ENCODE measurements around the gene MMP20. TPM values are rescaled to one million over a fixed set of nuclear protein-coding genes. Genes with fewer than 3 reads are reported as not detected.

MMP20 gene
- polyA plus RNA-seq, 2 of the 4 experiments (the other 2 are of a cell fraction) = not detected

DNA sequence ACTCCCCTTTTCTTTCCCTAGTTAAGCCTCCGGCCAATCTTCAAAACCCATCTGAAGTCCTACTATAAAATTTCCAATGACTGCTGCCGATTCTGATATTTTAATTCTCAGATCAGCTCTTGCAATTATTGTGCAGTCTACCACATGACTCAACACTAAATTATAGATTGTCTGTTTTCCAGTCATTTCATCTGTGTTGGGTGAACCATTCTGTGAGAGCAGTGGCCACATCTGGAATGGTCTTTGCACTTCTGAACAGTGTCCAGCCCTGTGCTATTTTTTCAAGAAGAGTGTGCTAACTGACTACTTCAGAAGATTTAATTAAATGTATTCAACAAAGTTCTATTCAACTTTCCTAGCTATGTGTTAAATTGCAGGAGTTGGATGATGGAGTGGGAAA, 47.4 kb downstream of the MMP20 start:
- ATAC-seq = no peak
- CTCF ChIA-PET = interaction anchor here (1.2 to 1.7 kb wide), 2 partner anchors 18 to 36 kb away, joined by 3 to 4 read pairs; no protein-coding TSS in a partner anchor
- H3K4me1 ChIP-seq = peaks cover 21% of the 10 kb centered on the region
- 96% methylated on average over 2 of the region's 2 CpGs for WGBS (ENCODE audit: missing lambda C conversion rate)
- H3K4me2 ChIP-seq = no peak overlapping the region
- no peak overlapping the region for H3K27ac ChIP-seq
- POLR2A ChIA-PET = no interaction called here
- TF ChIP-seq CHD4 (IDR thresholded peaks at IDR 0.05; ENCODE audit: borderline replicate concordance) (no peak), USF2 (IDR thresholded peaks at IDR 0.05) (no peak), KDM5A (IDR thresholded peaks at IDR 0.05) (no peak)
- H3K9me3 ChIP-seq = no peaks in the 10 kb centered on the region
- H3K4me3 ChIP-seq = no peak overlapping the region
- FAIRE-seq = no peak
- DNase-seq (ENCODE audit: low read depth in 1 of 2, low spot score in 1 of 2) = no peak

- Histone ChIP-seq H3K4me1 (peaks cover 21% of the 10 kb centered on the region), H3K4me2 (no peak overlapping the region), H3K4me3 (no peak overlapping the region), H3K9me3 (no peaks in the 10 kb centered on the region), H3K27ac (no peak overlapping the region)
- no peak for ATAC-seq
- ChIA-PET CTCF (interaction anchor here (1.2 to 1.7 kb wide), 2 partner anchors 18 to 36 kb away, joined by 3 to 4 read pairs; no protein-coding TSS in a partner anchor), POLR2A (no interaction called here)
- no peak for TF ChIP-seq ZC3H11A (IDR thresholded peaks at IDR 0.05)
- TF ChIP-seq JUNB (IDR thresholded peaks at IDR 0.05) = no peak
- TF ChIP-seq ZFP36 (IDR thresholded peaks at IDR 0.05; ENCODE audit: borderline replicate concordance, partially characterized antibody) = no peak
- TF ChIP-seq, protein P1, sequence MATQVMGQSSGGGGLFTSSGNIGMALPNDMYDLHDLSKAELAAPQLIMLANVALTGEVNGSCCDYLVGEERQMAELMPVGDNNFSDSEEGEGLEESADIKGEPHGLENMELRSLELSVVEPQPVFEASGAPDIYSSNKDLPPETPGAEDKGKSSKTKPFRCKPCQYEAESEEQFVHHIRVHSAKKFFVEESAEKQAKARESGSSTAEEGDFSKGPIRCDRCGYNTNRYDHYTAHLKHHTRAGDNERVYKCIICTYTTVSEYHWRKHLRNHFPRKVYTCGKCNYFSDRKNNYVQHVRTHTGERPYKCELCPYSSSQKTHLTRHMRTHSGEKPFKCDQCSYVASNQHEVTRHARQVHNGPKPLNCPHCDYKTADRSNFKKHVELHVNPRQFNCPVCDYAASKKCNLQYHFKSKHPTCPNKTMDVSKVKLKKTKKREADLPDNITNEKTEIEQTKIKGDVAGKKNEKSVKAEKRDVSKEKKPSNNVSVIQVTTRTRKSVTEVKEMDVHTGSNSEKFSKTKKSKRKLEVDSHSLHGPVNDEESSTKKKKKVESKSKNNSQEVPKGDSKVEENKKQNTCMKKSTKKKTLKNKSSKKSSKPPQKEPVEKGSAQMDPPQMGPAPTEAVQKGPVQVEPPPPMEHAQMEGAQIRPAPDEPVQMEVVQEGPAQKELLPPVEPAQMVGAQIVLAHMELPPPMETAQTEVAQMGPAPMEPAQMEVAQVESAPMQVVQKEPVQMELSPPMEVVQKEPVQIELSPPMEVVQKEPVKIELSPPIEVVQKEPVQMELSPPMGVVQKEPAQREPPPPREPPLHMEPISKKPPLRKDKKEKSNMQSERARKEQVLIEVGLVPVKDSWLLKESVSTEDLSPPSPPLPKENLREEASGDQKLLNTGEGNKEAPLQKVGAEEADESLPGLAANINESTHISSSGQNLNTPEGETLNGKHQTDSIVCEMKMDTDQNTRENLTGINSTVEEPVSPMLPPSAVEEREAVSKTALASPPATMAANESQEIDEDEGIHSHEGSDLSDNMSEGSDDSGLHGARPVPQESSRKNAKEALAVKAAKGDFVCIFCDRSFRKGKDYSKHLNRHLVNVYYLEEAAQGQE (IDR thresholded peaks at IDR 0.05) = no peak
- TF ChIP-seq FOXS1 (CRISPR knock-in tag; IDR thresholded peaks at IDR 0.05) = no peak
- TF ChIP-seq ZNF302 (CRISPR knock-in tag; IDR thresholded peaks at IDR 0.05) = no peak
- TF ChIP-seq HDAC2 (IDR thresholded peaks at IDR 0.05) = no peak
- TF ChIP-seq BHLHE40 (IDR thresholded peaks at IDR 0.05; ENCODE audit: low read depth, low read length) = no peak
- no peak for TF ChIP-seq PBX3 (IDR thresholded peaks at IDR 0.05)
- TF ChIP-seq, protein P2, sequence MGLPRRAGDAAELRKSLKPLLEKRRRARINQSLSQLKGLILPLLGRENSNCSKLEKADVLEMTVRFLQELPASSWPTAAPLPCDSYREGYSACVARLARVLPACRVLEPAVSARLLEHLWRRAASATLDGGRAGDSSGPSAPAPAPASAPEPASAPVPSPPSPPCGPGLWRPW (IDR thresholded peaks at IDR 0.05) = no peak
- no peak for TF ChIP-seq MAFK (IDR thresholded peaks at IDR 0.05; ENCODE audit: partially characterized antibody)
- no peak for TF ChIP-seq USF2 (IDR thresholded peaks at IDR 0.05)
- DNase-seq (ENCODE audit: low read depth in 1 of 2, low spot score in 1 of 2) = no peak
- no peak for FAIRE-seq
These were observed 48.0 kb downstream of the MMP20 start for GRCh38 chr11:102577182-102577581.

GRCh38 chr11:102576350-102576749, 48.8 kb downstream of the MMP20 start:
- Histone ChIP-seq H3K4me3 (no peak overlapping the region), H3K4me1 (peaks cover 21% of the 10 kb centered on the region), H3K27ac (no peak overlapping the region), H3K9me3 (no peaks in the 10 kb centered on the region), H3K4me2 (no peak overlapping the region)
- DNase-seq (ENCODE audit: low read depth in 1 of 2, low spot score in 1 of 2) (no peak), FAIRE-seq (no peak), ATAC-seq (no peak)
- POLR2A ChIA-PET = no interaction called here
- TF ChIP-seq KDM5A (IDR thresholded peaks at IDR 0.05) (no peak), SREBF2 (IDR thresholded peaks at IDR 0.05) (no peak), ESRRA (IDR thresholded peaks at IDR 0.05; ENCODE audit: borderline replicate concordance, low read length) (no peak), ZSCAN20 (CRISPR knock-in tag; IDR thresholded peaks at IDR 0.05) (no peak), CHD4 (IDR thresholded peaks at IDR 0.05; ENCODE audit: borderline replicate concordance) (no peak), CBX8 (IDR thresholded peaks at IDR 0.05) (no peak), ELK1 (IDR thresholded peaks at IDR 0.05; ENCODE audit: low read depth, low read length) (no peak), EHMT2 (IDR thresholded peaks at IDR 0.05; ENCODE audit: low read depth) (no peak)
- TF ChIP-seq, protein P1 (IDR thresholded peaks at IDR 0.05) = no peak
- 63% methylated on average over 3 of the region's 3 CpGs for WGBS (ENCODE audit: missing lambda C conversion rate)
- CTCF ChIA-PET = interaction anchor here (1.4 kb wide), 1 partner anchor 283 kb away, joined by 4 read pairs; no protein-coding TSS in a partner anchor

Measured in A549 (cell line).